Astrocyte (in vitro differentiated cells and primary cell): Measurements from ENCODE around the gene PON1. TPM values are rescaled to one million over a fixed set of nuclear protein-coding genes. Genes with fewer than 3 reads are reported as not detected.

Source experiments
- DNase-seq: peaks from one replicate; pipeline ENCODE4 v3.0.0-alpha.2; 2010; ENCODE audit warnings: low read depth
- FAIRE-seq: peaks from 2 replicates; lab custom pipeline; 2011; peaks lifted over from hg19 to GRCh38; lab: Jason Lieb, UNC
- H2AFZ ChIP-seq: 2 replicates; pipeline ENCODE4 v1.6.0; 2012; ENCODE audit warnings: low read depth, low read length, inconsistent platforms
- H3K27ac ChIP-seq: 2 replicates; pipeline ENCODE4 v1.5.1; 2011; ENCODE audit warnings: low read depth, low read length, inconsistent platforms
- H3K27me3 ChIP-seq: 2 replicates; pipeline ENCODE4 v1.6.0; 2011; ENCODE audit warnings: low read length, inconsistent platforms; ENCODE audit not compliant: insufficient read depth
- H3K36me3 ChIP-seq: 2 replicates; pipeline ENCODE4 v1.5.1; 2011; ENCODE audit warnings: low read length, inconsistent platforms; ENCODE audit not compliant: insufficient read depth
- H3K4me1 ChIP-seq: 2 replicates; pipeline ENCODE4 v1.5.1; 2011; ENCODE audit warnings: low read length, inconsistent platforms; ENCODE audit not compliant: insufficient read depth
- H3K4me2 ChIP-seq: 2 replicates; pipeline ENCODE4 v1.6.0; 2012; ENCODE audit warnings: low read length, inconsistent platforms
- H3K4me3 ChIP-seq: 2 replicates; pipeline ENCODE4 v1.5.1; 2011; ENCODE audit warnings: low read depth, mild to moderate bottlenecking, low read length, inconsistent platforms; ENCODE audit not compliant: insufficient read depth
- H3K79me2 ChIP-seq: 2 replicates; pipeline ENCODE4 v1.6.0; 2012; ENCODE audit warnings: mild to moderate bottlenecking, low read length, inconsistent platforms; ENCODE audit not compliant: insufficient read depth
- H3K9ac ChIP-seq: 2 replicates; pipeline ENCODE4 v1.6.0; 2012; ENCODE audit warnings: mild to moderate bottlenecking, low read length, inconsistent platforms
- H3K9me3 ChIP-seq: 2 replicates; pipeline ENCODE4 v1.5.1; 2012; ENCODE audit warnings: low read depth, mild to moderate bottlenecking, low read length, inconsistent platforms; ENCODE audit not compliant: insufficient read depth
- H4K20me1 ChIP-seq: 2 replicates; pipeline ENCODE4 v1.6.0; 2012; ENCODE audit warnings: low read length, inconsistent platforms; ENCODE audit not compliant: insufficient read depth
- H3K27ac Mint-ChIP-seq: one replicate; pipeline ENCODE4 v1.8.0; 2021; ENCODE audit warnings: mild to moderate bottlenecking, mixed read lengths; ENCODE audit not compliant: unreplicated experiment
- H3K27me3 Mint-ChIP-seq: one replicate; pipeline ENCODE4 v1.8.0; 2021; ENCODE audit warnings: low read depth, mixed read lengths; ENCODE audit not compliant: unreplicated experiment
- H3K36me3 Mint-ChIP-seq: one replicate; pipeline ENCODE4 v1.8.0; 2021; ENCODE audit warnings: low read depth, mixed read lengths; ENCODE audit not compliant: unreplicated experiment
- H3K4me1 Mint-ChIP-seq: one replicate; pipeline ENCODE4 v1.8.0; 2021; ENCODE audit warnings: low read depth, mixed read lengths; ENCODE audit not compliant: unreplicated experiment
- H3K4me3 Mint-ChIP-seq: one replicate; pipeline ENCODE4 v1.8.0; 2021; ENCODE audit warnings: mild to moderate bottlenecking, moderate library complexity, mixed read lengths; ENCODE audit not compliant: unreplicated experiment
- H3K9me3 Mint-ChIP-seq: one replicate; pipeline ENCODE4 v1.8.0; 2021; ENCODE audit warnings: mild to moderate bottlenecking, mixed read lengths; ENCODE audit not compliant: unreplicated experiment
- EZH2 ChIP-seq: IDR thresholded peaks from 2 replicates; pipeline ENCODE4 v1.6.1; 2012; ENCODE audit warnings: mild to moderate bottlenecking, low read length, inconsistent platforms; ENCODE audit not compliant: insufficient read depth
- total RNA-seq: library from RNA; stranded (reverse); gene quantifications from 2 replicates; pipeline ENCODE4 v1.2.1, GENCODE V29; 2021
- TF ChIP-seq, protein P1 (sequence below): IDR thresholded peaks from 2 replicates; pipeline ENCODE4 v1.5.1; 2011; ENCODE audit warnings: low read depth, mild to moderate bottlenecking, inconsistent platforms, low read length, moderate library complexity; ENCODE audit not compliant: insufficient read depth

PON1 gene
- total RNA-seq, 1 donor from 2014 or later: 1.00 TPM

- H3K27me3 Mint-ChIP-seq: no peaks in the 10 kb centered on the region
- no peak overlapping the region for H3K4me3 ChIP-seq
- no peak overlapping the region for H2AFZ ChIP-seq
Measured at GRCh38 chr7:95250571-95250970, 73.8 kb downstream of the PON1 start.

More at GRCh38 chr7:95250571-95250970, 73.8 kb downstream of the PON1 start:
- no peak for DNase-seq
- Histone ChIP-seq H3K9me3 (no peaks in the 10 kb centered on the region), H3K9ac (no peak overlapping the region), H3K4me2 (no peak overlapping the region), H3K27me3 (no peaks in the 10 kb centered on the region), H3K27ac (no peak overlapping the region), H3K4me1 (no peaks in the 10 kb centered on the region), H4K20me1 (no peaks in the 10 kb centered on the region), H3K36me3 (no peaks in the 10 kb centered on the region), H3K79me2 (no peaks in the 10 kb centered on the region)
- no peaks in the 10 kb centered on the region for H3K9me3 Mint-ChIP-seq
- no peak for FAIRE-seq
- H3K27ac Mint-ChIP-seq: peak overlapping the region; percentile 66
- TF ChIP-seq EZH2: no peak
- TF ChIP-seq, protein P1, sequence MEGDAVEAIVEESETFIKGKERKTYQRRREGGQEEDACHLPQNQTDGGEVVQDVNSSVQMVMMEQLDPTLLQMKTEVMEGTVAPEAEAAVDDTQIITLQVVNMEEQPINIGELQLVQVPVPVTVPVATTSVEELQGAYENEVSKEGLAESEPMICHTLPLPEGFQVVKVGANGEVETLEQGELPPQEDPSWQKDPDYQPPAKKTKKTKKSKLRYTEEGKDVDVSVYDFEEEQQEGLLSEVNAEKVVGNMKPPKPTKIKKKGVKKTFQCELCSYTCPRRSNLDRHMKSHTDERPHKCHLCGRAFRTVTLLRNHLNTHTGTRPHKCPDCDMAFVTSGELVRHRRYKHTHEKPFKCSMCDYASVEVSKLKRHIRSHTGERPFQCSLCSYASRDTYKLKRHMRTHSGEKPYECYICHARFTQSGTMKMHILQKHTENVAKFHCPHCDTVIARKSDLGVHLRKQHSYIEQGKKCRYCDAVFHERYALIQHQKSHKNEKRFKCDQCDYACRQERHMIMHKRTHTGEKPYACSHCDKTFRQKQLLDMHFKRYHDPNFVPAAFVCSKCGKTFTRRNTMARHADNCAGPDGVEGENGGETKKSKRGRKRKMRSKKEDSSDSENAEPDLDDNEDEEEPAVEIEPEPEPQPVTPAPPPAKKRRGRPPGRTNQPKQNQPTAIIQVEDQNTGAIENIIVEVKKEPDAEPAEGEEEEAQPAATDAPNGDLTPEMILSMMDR: no peak
- H3K36me3 Mint-ChIP-seq: peaks cover 2% of the 10 kb centered on the region
- H3K4me1 Mint-ChIP-seq: peaks cover 2% of the 10 kb centered on the region
- no peak overlapping the region for H3K4me3 Mint-ChIP-seq

Other genes with a start within 250 kb of the PON1 start
- not detected in 2 replicates for gene PON3, start 71.8 kb upstream of the PON1 start, total RNA-seq
- 152 and 167 TPM in 2 replicates for gene PON2, start 110.5 kb upstream of the PON1 start, total RNA-seq
- gene ASB4, start 161.4 kb upstream of the PON1 start, total RNA-seq: not detected in 2 replicates